DND-41 (cell line): Measurements from ENCODE around the gene SEMA6A.

Source experiments
- ATAC-seq: fragments of 200-7000 bp; cut with Tn5 transposase; 3 replicates; pipeline ENCODE4 v1.9.1; 2021; ENCODE audit warnings: low read depth; ENCODE audit not compliant: insufficient read depth
- DNase-seq: peaks from one replicate; pipeline ENCODE4 v3.0.0-alpha.2; 2020
- H2AFZ ChIP-seq: 2 replicates; pipeline ENCODE4 v1.6.0; 2012; ENCODE audit warnings: low read depth, low read length
- H3K27ac ChIP-seq: 2 replicates; pipeline ENCODE4 v1.5.1; 2012; ENCODE audit warnings: low read length, inconsistent platforms
- H3K27me3 ChIP-seq: fragments of 200-600 bp; sonication (generic); 2 replicates; pipeline ENCODE4 v1.6.0; 2012; ENCODE audit warnings: low read length, mild to moderate bottlenecking, inconsistent platforms; ENCODE audit not compliant: insufficient read depth, poor library complexity
- H3K36me3 ChIP-seq: 2 replicates; pipeline ENCODE4 v1.5.1; 2012; ENCODE audit warnings: low read length, inconsistent platforms; ENCODE audit not compliant: insufficient read depth
- H3K4me1 ChIP-seq: 2 replicates; pipeline ENCODE4 v1.5.1; 2012; ENCODE audit warnings: mild to moderate bottlenecking, low read length; ENCODE audit not compliant: insufficient read depth
- H3K4me2 ChIP-seq: 2 replicates; pipeline ENCODE4 v1.6.0; 2012; ENCODE audit warnings: mild to moderate bottlenecking, moderate library complexity, low read length, inconsistent platforms; ENCODE audit not compliant: insufficient read depth
- H3K4me3 ChIP-seq, 2 experiments: fragments of 200-600 bp in 1 of 2; shearing (Covaris generic) in 1 of 2; 2 replicates each; pipeline ENCODE4 v1.5.1; 2012 to 2016; ENCODE audit warnings: inconsistent platforms in 2 of 2, low read length in 2 of 2, mild to moderate bottlenecking in 2 of 2, low read depth in 1 of 2, moderate library complexity in 1 of 2
- H3K79me2 ChIP-seq: 2 replicates; pipeline ENCODE4 v1.6.0; 2012; ENCODE audit warnings: low read length, inconsistent platforms; ENCODE audit not compliant: insufficient read depth
- H3K9ac ChIP-seq: 2 replicates; pipeline ENCODE4 v1.6.0; 2012; ENCODE audit warnings: low read depth, mild to moderate bottlenecking, inconsistent platforms, low read length, moderate library complexity
- H3K9me3 ChIP-seq: 2 replicates; pipeline ENCODE4 v1.5.1; 2012; ENCODE audit warnings: low read length, moderate library complexity, mild to moderate bottlenecking, inconsistent platforms; ENCODE audit not compliant: insufficient read depth, severe bottlenecking
- H4K20me1 ChIP-seq: 2 replicates; pipeline ENCODE4 v1.6.0; 2012; ENCODE audit warnings: low read length; ENCODE audit not compliant: insufficient read depth
- EZH2 ChIP-seq: IDR thresholded peaks from 3 replicates; pipeline ENCODE4 v1.6.1; 2012; ENCODE audit warnings: borderline replicate concordance, low read depth, mild to moderate bottlenecking, moderate library complexity, low read length, inconsistent platforms; ENCODE audit not compliant: severe bottlenecking
- TF ChIP-seq, protein P1 (sequence below): IDR thresholded peaks from 2 replicates; pipeline ENCODE4 v1.5.1; 2012; ENCODE audit warnings: borderline replicate concordance, low read length, moderate library complexity, mild to moderate bottlenecking; ENCODE audit not compliant: poor library complexity, severe bottlenecking; ENCODE audit errors: extremely low read depth

The SEMA6A gene

DNA sequence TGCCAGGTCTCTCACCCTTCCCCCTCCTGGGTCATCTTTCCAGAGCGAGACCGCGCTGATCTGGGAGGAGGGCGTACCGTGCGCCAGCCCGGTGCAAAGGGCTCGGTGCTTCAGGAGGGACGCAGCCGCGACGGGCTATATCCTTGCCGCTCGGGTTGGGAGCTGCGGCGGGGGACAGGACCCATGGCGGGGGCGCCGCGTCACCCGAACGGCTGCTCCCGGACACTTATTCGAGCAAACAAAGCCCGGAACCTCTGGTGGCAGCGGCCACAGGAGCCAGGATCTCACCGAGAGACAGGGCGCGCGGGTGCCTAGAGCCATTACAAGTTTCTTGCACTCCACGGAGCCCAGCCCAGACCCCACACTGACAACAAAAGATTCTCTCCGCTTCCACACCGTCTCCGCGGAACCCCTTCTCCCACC lies 1.3 kb downstream of the SEMA6A start:
- Histone ChIP-seq H3K79me2 (no peaks in the 10 kb centered on the region), H3K4me1 (0 out of 2 replicates have a peak, but pooled peaks cover 3% of the 10 kb centered on the region), H3K27me3 (no peaks in the 10 kb centered on the region), H3K9me3 (peaks cover 15% of the 10 kb centered on the region), H3K36me3 (no peaks in the 10 kb centered on the region), H3K9ac (no peak overlapping the region), H3K27ac (no peak overlapping the region), H3K4me2 (no peak overlapping the region), H3K4me3 (no peak overlapping the region), H2AFZ (no peak overlapping the region), H4K20me1 (no peaks in the 10 kb centered on the region)
- TF ChIP-seq EZH2 = no peak
- TF ChIP-seq, protein P1, sequence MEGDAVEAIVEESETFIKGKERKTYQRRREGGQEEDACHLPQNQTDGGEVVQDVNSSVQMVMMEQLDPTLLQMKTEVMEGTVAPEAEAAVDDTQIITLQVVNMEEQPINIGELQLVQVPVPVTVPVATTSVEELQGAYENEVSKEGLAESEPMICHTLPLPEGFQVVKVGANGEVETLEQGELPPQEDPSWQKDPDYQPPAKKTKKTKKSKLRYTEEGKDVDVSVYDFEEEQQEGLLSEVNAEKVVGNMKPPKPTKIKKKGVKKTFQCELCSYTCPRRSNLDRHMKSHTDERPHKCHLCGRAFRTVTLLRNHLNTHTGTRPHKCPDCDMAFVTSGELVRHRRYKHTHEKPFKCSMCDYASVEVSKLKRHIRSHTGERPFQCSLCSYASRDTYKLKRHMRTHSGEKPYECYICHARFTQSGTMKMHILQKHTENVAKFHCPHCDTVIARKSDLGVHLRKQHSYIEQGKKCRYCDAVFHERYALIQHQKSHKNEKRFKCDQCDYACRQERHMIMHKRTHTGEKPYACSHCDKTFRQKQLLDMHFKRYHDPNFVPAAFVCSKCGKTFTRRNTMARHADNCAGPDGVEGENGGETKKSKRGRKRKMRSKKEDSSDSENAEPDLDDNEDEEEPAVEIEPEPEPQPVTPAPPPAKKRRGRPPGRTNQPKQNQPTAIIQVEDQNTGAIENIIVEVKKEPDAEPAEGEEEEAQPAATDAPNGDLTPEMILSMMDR = no peak
- no peak for DNase-seq
- no peak for ATAC-seq

DNA sequence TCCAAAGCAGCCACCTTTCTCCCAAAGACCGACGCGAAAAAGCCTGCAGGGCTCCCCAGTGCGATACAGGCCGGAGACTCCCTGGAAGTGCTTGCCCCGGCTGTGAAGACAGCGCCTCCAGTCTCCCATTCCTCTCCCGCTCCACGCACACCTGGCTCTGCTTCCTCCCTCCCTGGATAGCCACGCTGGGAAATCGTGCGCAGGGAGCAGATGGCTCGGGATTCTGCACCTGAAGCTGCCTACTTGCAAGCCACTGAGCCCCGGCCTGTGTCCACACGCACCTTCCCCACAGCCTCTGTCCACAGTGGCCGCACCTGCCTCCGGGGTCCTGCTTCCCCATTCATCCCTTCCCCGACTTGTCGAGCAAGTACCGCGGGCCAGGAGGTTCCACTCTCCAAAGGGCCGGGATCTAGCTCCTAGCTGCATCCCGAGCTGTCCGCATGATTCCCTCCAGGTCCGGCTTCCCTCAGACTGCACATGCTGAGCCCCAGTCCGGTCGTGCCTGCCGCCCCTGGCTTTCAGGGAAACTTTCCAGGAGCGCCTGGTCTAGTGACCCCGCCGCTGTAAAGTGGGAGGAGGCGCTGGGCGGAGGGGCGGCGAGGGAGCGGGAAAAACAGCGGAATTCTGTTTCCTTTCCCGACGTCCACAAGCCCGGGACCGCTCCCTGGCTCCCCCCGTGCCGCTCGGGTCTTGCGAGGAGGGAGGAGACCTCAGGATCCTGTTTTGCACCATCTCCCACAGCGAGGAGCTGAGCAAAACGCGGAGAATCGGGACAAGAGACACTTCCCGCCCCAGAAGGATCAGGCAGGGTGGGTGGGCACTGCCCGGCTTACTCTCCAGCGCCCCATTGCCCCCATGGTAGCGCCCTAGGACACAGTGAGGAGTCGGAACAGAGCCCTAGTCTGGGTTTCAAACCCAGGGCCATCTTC lies 2.0 kb downstream of the SEMA6A start:
- no peaks in the 10 kb centered on the region for H3K27me3 ChIP-seq
- no peak overlapping the region for H3K4me2 ChIP-seq

DNA sequence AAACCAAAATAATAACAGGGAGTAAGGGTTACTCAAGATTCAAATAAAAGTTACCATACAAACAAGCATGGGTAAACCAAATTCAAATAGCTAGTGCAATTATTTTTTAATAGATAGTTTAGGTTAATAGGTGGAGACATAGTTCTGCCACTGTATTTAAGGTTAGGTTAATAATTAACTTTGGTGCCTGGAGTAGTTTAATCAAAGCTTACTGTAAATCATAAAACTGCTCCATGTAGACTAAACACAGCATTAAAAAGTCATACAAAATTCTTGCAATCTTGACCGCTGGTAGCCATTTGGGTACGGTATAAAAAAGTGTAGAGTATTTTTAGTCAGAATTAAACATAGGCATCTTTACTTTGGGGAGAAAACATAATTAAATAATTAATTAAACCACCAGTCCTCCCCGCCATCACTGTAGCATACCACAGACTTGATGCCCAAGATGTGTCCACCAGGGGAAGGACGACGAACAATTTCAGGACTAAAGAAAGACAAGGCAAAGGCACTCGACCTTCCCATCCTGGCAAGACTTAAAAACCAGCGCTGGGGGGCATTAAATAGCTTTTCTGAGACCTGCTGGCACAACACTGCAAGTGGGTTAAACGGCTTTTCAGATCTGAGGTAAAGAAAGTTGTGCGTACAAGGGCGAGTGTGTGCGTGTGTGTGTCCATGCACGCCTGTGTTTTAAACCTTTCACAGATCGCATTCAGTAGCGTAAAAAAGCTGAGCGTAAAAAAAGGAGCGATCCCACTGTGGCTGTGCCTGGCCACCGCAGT lies 2.9 kb downstream of the SEMA6A start:
- H4K20me1 ChIP-seq = no peaks in the 10 kb centered on the region
- 0 out of 2 replicates have a peak, but pooled peaks cover 3% of the 10 kb centered on the region for H3K4me1 ChIP-seq
- no peaks in the 10 kb centered on the region for H3K36me3 ChIP-seq
- ATAC-seq (no peak), DNase-seq (no peak)
- no peak overlapping the region for H3K4me3 ChIP-seq
- peaks cover 15% of the 10 kb centered on the region for H3K9me3 ChIP-seq
- H3K27me3 ChIP-seq = no peaks in the 10 kb centered on the region
- H2AFZ ChIP-seq = no peak overlapping the region
- H3K79me2 ChIP-seq = no peaks in the 10 kb centered on the region
- TF ChIP-seq, protein P1 = no peak
- no peak for TF ChIP-seq EZH2
- no peak overlapping the region for H3K4me2 ChIP-seq
- no peak overlapping the region for H3K27ac ChIP-seq
- no peak overlapping the region for H3K9ac ChIP-seq

More for the DNA sequence above, 2.0 kb downstream of the SEMA6A start:
- ATAC-seq = no peak
- 0 out of 2 replicates have a peak, but pooled peaks cover 3% of the 10 kb centered on the region for H3K4me1 ChIP-seq
- no peak for DNase-seq
- TF ChIP-seq, protein P1 = no peak
- no peak for TF ChIP-seq EZH2
- H4K20me1 ChIP-seq = no peaks in the 10 kb centered on the region
- no peaks in the 10 kb centered on the region for H3K79me2 ChIP-seq
- no peak overlapping the region for H2AFZ ChIP-seq
- H3K9ac ChIP-seq = no peak overlapping the region
- no peak overlapping the region for H3K4me3 ChIP-seq
- H3K27ac ChIP-seq = no peak overlapping the region
- H3K9me3 ChIP-seq = peaks cover 15% of the 10 kb centered on the region
- H3K36me3 ChIP-seq = no peaks in the 10 kb centered on the region
